D341Med (cell line): ENCODE measurements around the gene CCDC12.
"Not testable (repeated sequence)": the region's sequence is repeated elsewhere in the genome, so short reads cannot be mapped to it uniquely, and the experiment has no call there.

ENCODE experiments used
- DNase-seq: peaks from one replicate; pipeline ENCODE4 v3.0.0; 2012; ENCODE audit warnings: low spot score

Gene CCDC12

GRCh38 chr3:46923559-46924350 lies 52.8 kb downstream of the CCDC12 start:
- DNase-seq = peak; percentile 85

DNA sequence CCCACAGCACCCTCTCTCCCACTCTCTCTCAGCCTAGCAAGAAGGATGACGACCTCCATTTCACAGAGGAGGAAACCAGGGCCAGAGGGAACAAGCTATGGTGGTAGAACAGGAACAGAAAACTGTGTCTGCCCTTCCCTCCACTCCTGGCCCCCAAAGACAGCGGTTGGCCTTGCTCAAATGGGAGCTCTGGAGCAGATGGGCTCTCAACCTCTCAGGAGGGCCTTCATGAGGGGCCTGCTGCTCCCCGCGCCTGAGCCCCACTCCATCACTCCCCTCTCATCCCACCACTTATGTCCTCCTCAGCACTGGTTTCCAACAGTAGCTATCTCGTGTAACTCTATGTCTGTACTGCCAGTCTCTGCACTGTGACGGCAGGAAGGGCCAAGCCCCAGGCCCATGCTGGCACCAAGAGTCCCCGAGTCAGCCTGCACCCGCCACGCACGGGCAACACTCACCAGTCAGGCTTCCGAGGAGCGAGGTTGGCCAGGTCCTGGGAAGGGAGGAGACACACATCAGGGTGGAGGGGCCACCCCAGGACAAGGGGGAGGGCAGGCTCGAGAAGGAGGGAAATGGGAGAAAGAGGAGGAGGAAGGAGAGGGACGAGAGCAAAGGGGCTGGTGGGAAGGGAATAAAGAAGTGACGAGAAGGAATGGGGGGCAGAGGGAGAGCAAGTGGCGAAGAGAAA lies 53.5 kb downstream of the CCDC12 start:
- no peak for DNase-seq

DNA sequence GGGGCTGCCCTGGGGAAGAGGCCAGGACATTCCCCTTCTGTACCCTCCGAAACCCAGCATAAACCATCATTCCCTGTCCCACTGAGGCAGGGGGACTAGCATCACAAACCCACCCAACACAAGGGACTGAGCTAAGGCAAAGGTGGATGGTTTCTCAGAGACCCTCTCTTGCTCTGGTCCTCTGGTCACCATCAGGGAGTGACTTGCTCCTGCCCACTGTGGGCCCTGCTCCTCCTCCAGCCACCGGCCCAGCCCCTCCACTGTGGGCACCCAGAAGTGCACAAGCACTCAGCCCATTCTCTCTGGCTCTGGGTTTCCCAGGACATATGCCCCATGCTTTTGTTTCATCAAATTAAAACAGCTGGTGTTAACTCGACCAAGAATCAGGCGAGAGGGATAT lies 54.1 kb downstream of the CCDC12 start:
- DNase-seq = no peak

DNA sequence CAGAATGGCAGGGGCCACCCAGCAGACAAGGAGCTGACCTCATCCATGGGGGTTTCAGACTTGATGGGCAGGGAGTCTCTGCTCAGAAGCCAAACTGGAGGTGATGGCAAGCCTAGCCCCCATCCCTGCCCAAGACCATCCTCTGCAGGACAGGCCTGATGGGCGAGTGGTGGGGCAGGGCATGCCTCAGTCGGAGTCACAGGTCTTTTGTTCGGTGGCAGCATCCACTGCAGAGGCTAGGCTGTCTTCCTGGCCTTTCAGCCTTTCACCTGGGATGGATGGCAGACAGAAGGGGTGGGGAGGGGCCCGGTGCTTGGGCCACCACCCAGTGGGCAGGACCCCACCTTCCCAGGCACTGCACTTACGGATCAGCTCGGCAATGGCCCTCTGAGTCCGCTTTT lies 54.7 kb downstream of the CCDC12 start:
- no peak for DNase-seq

GRCh38 chr3:46921041-46921440 lies 55.5 kb downstream of the CCDC12 start:
- DNase-seq = no peak

GRCh38 chr3:46918634-46919033 lies 57.9 kb downstream of the CCDC12 start:
- no peak for DNase-seq

- DNase-seq = no peak
These were observed 58.3 kb downstream of the CCDC12 start for GRCh38 chr3:46918202-46918601.

GRCh38 chr3:46917257-46917656 lies 59.3 kb downstream of the CCDC12 start:
- DNase-seq = no peak

DNA sequence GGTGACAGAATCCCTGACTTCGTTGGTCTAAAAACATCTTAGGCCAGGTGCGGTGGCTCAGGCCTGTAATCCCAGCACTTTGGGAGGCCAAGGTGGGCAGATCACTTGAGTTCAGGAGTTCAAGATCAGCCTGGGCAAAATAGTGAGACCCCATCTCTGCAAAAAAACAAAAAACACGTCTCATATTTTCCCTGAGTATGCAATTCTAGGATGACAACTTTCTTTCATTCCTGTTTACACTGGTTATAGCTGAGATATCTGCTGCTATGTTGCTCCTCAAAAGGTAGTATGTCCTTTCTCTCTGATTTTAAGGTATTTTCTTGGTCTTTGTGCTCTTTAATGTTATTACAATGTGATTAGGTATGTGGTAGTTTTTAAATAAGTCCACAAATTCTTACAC lies 59.7 kb downstream of the CCDC12 start:
- no peak for DNase-seq

- DNase-seq = no peak
These were observed 60.3 kb downstream of the CCDC12 start for GRCh38 chr3:46916278-46916677.

- no peak for DNase-seq
These were observed 61.2 kb downstream of the CCDC12 start for GRCh38 chr3:46915297-46915822.

DNA sequence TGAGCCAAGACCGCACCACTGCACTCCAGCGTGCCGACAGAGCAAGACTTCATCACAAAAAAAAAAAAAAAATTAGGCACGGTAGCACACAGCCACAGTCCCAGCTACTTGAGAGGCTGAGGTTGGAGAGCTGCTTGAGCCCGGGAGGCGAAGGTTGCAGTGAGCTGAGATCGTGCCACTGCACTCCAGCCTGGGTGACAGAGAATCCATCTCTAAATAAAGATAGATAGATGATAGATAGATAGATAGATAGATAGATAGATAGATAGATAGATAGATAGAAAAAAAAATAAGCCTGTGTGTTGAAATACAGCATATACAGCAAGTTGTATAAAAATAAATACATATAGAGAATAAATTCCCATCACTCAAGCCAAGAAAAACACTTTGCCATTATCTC lies 61.7 kb downstream of the CCDC12 start:
- no peak for DNase-seq

GRCh38 chr3:46913644-46914043 lies 62.9 kb downstream of the CCDC12 start:
- no peak for DNase-seq

DNA sequence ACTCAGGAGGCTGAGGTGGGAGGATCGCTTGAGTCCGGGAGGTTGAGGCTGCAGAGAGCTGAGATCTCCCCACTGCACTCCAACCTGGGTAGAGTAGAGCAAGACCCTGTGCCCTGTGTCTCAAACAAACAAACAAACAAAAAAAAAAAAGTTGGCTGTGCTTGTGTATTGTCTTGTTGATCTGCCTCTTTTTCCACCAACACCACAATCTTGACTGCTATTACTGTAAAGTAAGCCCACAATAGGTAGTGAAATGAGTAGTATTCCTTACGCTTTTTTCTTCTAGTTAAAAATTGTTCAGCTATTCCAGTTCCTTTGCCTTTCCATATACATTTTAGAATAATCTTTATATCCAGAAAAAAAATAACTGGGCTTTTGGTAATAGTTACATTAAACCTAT lies 63.6 kb downstream of the CCDC12 start:
- no peak for DNase-seq

- not testable (repeated sequence) for DNase-seq
These were observed 65.6 kb downstream of the CCDC12 start for GRCh38 chr3:46910914-46911313.

- DNase-seq = no peak
These were observed 66.3 kb downstream of the CCDC12 start for GRCh38 chr3:46910166-46910760.

- peak; percentile 91 for DNase-seq
These were observed 66.9 kb downstream of the CCDC12 start for GRCh38 chr3:46909535-46910161.

DNA sequence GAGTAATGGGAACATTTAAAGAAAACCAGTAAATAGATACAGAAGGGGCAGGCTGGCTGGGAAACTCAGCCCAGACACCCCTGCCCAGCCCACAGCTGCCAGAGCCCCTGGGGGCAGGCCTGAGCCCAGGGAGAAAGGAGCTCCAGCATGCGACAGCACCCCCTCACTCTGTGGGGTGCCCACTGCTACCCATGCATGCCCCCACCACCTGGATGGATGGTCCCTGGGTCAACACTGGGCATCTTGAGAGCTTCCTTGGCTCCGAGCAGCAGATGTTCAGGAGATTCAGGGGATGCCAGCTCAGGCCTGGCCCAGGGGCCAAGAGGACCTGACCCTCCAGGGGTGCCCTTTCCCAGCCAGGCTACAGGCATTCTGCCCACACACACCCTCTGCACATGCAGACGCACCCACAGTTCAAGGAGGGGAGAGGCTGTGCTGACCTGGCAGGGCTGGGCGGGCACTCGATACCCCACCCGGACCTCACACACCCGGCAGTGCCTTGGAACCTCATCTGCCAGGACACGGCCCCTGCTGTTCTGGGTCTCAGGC lies 67.5 kb downstream of the CCDC12 start:
- DNase-seq = no peak

GRCh38 chr3:46908294-46908985 lies 68.1 kb downstream of the CCDC12 start:
- DNase-seq = no peak

DNA sequence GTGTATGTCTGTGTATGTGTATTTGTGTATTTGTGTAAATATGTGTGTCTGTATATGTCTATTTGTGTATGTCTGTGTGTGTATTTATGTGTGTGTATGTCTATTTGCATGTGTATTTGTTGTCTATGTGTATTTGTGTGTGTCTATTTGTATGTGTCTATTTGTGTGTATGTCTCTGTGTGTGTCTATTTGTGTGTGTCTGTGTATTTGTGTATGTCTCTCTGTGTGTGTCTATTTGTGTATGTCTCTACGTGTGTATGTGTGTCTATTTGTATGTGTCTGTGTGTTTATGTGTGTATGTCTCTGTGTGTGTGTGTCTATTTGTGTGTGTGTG lies 68.6 kb downstream of the CCDC12 start:
- DNase-seq = no peak

GRCh38 chr3:46907271-46907670 lies 69.3 kb downstream of the CCDC12 start:
- no peak for DNase-seq
